Lower leg skin (tissue), 3 donors: ENCODE data around the gene SPECC1L.

ENCODE experiments used
- POLR2A ChIP-seq, 2 donors: fragments of 450-650 bp; IDR thresholded peaks; one replicate each; pipeline ENCODE4 v1.6.1; 2016 to 2017; ENCODE audit warnings: antibody characterized with exemption in 2 of 2, mild to moderate bottlenecking in 1 of 2, moderate library complexity in 1 of 2
- TF ChIP-seq, protein P1 (sequence below), 3 donors: fragments of 450-650 bp; IDR thresholded peaks; one replicate each; pipeline ENCODE4 v1.5.1; 2016; ENCODE audit warnings: antibody characterized with exemption in 3 of 3, mild to moderate bottlenecking in 3 of 3, moderate library complexity in 2 of 3

DNA sequence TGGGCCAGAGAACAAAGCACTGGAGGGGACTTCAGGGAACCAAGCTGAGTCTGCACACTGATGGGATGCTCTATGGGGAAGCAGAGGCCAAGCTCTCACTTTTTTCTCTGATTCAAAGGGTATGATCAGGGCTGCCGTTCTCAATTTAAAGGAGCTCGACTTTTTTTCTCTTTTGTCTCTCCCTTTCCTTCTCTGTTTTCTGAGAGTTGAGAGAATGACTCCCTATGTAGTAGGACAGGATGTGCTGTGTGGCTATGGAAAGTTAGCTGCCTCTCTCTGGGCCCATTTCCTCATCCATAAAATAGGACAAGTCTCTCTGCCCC is 164.7 kb downstream of the SPECC1L start:
- TF ChIP-seq, protein P1, sequence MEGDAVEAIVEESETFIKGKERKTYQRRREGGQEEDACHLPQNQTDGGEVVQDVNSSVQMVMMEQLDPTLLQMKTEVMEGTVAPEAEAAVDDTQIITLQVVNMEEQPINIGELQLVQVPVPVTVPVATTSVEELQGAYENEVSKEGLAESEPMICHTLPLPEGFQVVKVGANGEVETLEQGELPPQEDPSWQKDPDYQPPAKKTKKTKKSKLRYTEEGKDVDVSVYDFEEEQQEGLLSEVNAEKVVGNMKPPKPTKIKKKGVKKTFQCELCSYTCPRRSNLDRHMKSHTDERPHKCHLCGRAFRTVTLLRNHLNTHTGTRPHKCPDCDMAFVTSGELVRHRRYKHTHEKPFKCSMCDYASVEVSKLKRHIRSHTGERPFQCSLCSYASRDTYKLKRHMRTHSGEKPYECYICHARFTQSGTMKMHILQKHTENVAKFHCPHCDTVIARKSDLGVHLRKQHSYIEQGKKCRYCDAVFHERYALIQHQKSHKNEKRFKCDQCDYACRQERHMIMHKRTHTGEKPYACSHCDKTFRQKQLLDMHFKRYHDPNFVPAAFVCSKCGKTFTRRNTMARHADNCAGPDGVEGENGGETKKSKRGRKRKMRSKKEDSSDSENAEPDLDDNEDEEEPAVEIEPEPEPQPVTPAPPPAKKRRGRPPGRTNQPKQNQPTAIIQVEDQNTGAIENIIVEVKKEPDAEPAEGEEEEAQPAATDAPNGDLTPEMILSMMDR (IDR thresholded peaks at IDR 0.05) = no peak
- TF ChIP-seq POLR2A (IDR thresholded peaks at IDR 0.05) = no peak
